Right lobe of liver (tissue), 6 donors: ENCODE measurements around the gene PCED1B. TPM values are rescaled to one million over a fixed set of nuclear protein-coding genes. Genes with fewer than 3 reads are reported as not detected.

Experiments used
- ATAC-seq, 4 donors: fragments of 200-7000 bp; cut with Tn5 transposase; one replicate each; pipeline ENCODE4 v1.9.1; 2020; ENCODE audit warnings: mild to moderate bottlenecking in 4 of 4, moderate library complexity in 4 of 4
- DNase-seq, 3 donors: peaks; one replicate each; pipeline ENCODE4 v3.0.0-alpha.2; 2020
- H3K27ac ChIP-seq, 3 donors: fragments of 200-600 bp; one replicate each; pipeline ENCODE4 v1.8.0; 2022
- H3K27me3 ChIP-seq, 2 donors: fragments of 200-600 bp; one replicate each; pipeline ENCODE4 v1.8.0; 2022
- H3K36me3 ChIP-seq, 4 donors: fragments of 200-600 bp; sonication (generic) in 1 of 4; one replicate each; pipeline versions ENCODE4 v1.5.1 to v1.8.0; 2017 to 2022; ENCODE audit warnings: control low read depth in 1 of 4
- H3K4me1 ChIP-seq, 4 donors: fragments of 200-600 bp; sonication (generic) in 1 of 4; one replicate each; pipeline versions ENCODE4 v1.5.1 to v1.8.0; 2017 to 2022; ENCODE audit warnings: control low read depth in 1 of 4
- H3K4me3 ChIP-seq, 3 donors: fragments of 200-600 bp; one replicate each; pipeline ENCODE4 v1.8.0; 2022
- H3K9me3 ChIP-seq, 4 donors: fragments of 200-600 bp; sonication (generic) in 1 of 4; one replicate each; pipeline versions ENCODE4 v1.5.1 to v1.8.0; 2017 to 2022; ENCODE audit warnings: control low read depth in 1 of 4
- CTCF ChIP-seq, 4 donors: fragments of 200-600 bp in 3 of 4; fragments of 450-650 bp in 1 of 4; IDR thresholded peaks; one replicate each; pipeline versions ENCODE4 v1.5.1 to v1.8.0; 2016 to 2022; ENCODE audit warnings: antibody characterized with exemption in 4 of 4, mild to moderate bottlenecking in 2 of 4
- POLR2A ChIP-seq: fragments of 450-650 bp; IDR thresholded peaks from one replicate; pipeline ENCODE4 v1.6.1; 2017; ENCODE audit warnings: antibody characterized with exemption, mild to moderate bottlenecking
- WGBS: methylation state at CpG from one replicate; pipeline ENCODE4 v1.1.6; 2018; ENCODE audit warnings: low coverage, low lambda C conversion rate; ENCODE audit not compliant: insufficient coverage; ENCODE audit errors: missing lambda C conversion rate; 5-methylcytosine and 5-hydroxymethylcytosine counted together
- intact Hi-C, 2 donors: fragments of 100-400 bp; cut with DNase I; formaldehyde crosslinking; loops; one replicate each; pipeline versions ENCODE4 v1.11.2 to v1.14.1; 2022
- total RNA-seq, 6 experiments: library from RNA; depleted of rRNA in 2 of 6; stranded (reverse); fragments of >200 nt in 2 of 6; fragmentation: NEBNext Ultra II Directional in 3 of 6; extraction: Animal tissue kit (Norgen Biotek cat#: 25700) in 3 of 6; gene quantifications; one replicate each; pipeline versions ENCODE4 v1.1.0 to v1.2.4, GENCODE V29; 2016 to 2023
- donor health status: DM: no; HTN: yes; CAD: no.
- donor health status: DM: no; HTN: no; CAD: no.
- donor health status: DM: no; HTN: no; CAD: no.
- donor health status: DM: no; HTN: yes; CAD: no.
- donor health status: DM: no; HTN: yes; CAD: no.

Gene PCED1B
- total RNA-seq, 6 experiments from 2014 or later = 0.62 to 3.0 (median 1.1) TPM

- no peaks in the 10 kb centered on the region for H3K27me3 ChIP-seq
- H3K9me3 ChIP-seq = no peaks in the 10 kb centered on the region
- TF ChIP-seq POLR2A (no peak), CTCF (IDR thresholded peaks at IDR 0.05) (no peak)
- peaks cover 0 to 14% (median 2%) of the 10 kb centered on the region in 4 donors for H3K4me1 ChIP-seq
- intact Hi-C loops = no loop called here
- no peak overlapping the region for H3K4me3 ChIP-seq
- DNase-seq (no peak), ATAC-seq (no peak)
- H3K36me3 ChIP-seq = no peaks in the 10 kb centered on the region
- no peak overlapping the region for H3K27ac ChIP-seq
Observed at GRCh38 chr12:47184813-47185212, 105.4 kb downstream of the PCED1B start.

GRCh38 chr12:47186246-47186645, 106.8 kb downstream of the PCED1B start:
- Histone ChIP-seq H3K36me3 (no peaks in the 10 kb centered on the region), H3K9me3 (no peaks in the 10 kb centered on the region), H3K4me1 (peaks cover 0 to 14% (median 2%) of the 10 kb centered on the region in 4 donors), H3K27me3 (no peaks in the 10 kb centered on the region), H3K27ac (no peak overlapping the region), H3K4me3 (no peak overlapping the region)
- ATAC-seq (no peak), DNase-seq (no peak)
- intact Hi-C loops = no loop called here
- no peak for TF ChIP-seq CTCF (IDR thresholded peaks at IDR 0.05)
- no peak for TF ChIP-seq POLR2A
- 94% methylated on average over 2 of the region's 2 CpGs for WGBS

- H3K4me3 ChIP-seq = no peak overlapping the region
- 38% methylated on average over 6 of the region's 6 CpGs for WGBS
- no peak overlapping the region for H3K27ac ChIP-seq
- no peaks in the 10 kb centered on the region for H3K27me3 ChIP-seq
- H3K4me1 ChIP-seq = peaks cover 0 to 19% (median 2%) of the 10 kb centered on the region in 4 donors
- no peaks in the 10 kb centered on the region for H3K9me3 ChIP-seq
- DNase-seq (peak in 1 of 3 donors; percentile 55), ATAC-seq (peak; percentile 40 to 88 (median 82))
- intact Hi-C loops = no loop called here
- H3K36me3 ChIP-seq = no peaks in the 10 kb centered on the region
- no peak for TF ChIP-seq CTCF (IDR thresholded peaks at IDR 0.05)
- TF ChIP-seq POLR2A = no peak
Observed at GRCh38 chr12:47188576-47189441, 109.4 kb downstream of the PCED1B start.

- H3K27ac ChIP-seq = no peak overlapping the region
Observed at GRCh38 chr12:47189728-47190127, 110.3 kb downstream of the PCED1B start.

More at GRCh38 chr12:47189728-47190127, 110.3 kb downstream of the PCED1B start:
- peaks cover 0 to 26% (median 4%) of the 10 kb centered on the region in 4 donors for H3K4me1 ChIP-seq
- no peak for TF ChIP-seq POLR2A
- TF ChIP-seq CTCF (IDR thresholded peaks at IDR 0.05) = no peak
- no peaks in the 10 kb centered on the region for H3K36me3 ChIP-seq
- H3K4me3 ChIP-seq = no peak overlapping the region
- ATAC-seq (no peak), DNase-seq (no peak)
- H3K9me3 ChIP-seq = no peaks in the 10 kb centered on the region
- 59% methylated on average over 3 of the region's 3 CpGs for WGBS
- no peaks in the 10 kb centered on the region for H3K27me3 ChIP-seq
- intact Hi-C loops = no loop called here
